NCI-H2196 treated with DMSO at 0.1 percent for 48 hours (cell line): Measurements from ENCODE around the gene TYW1B.
"Not testable (repeated sequence)": the region's sequence is repeated elsewhere in the genome, so short reads cannot be mapped to it uniquely, and the experiment has no call there.

Source experiments
- DNase-seq: peaks from one replicate; lab custom pipeline; 2025; ENCODE audit not compliant: unreplicated experiment; lab: John Stamatoyannopoulos, UW

The TYW1B gene

GRCh38 chr7:72827839-72828591, at the start of gene TYW1B:
Gene TYW1B, minus strand, starts transcription at chr7:72828200. Its CDS starts 125 bp downstream, at chr7:72828075.
- peak; percentile 89 for DNase-seq

DNA sequence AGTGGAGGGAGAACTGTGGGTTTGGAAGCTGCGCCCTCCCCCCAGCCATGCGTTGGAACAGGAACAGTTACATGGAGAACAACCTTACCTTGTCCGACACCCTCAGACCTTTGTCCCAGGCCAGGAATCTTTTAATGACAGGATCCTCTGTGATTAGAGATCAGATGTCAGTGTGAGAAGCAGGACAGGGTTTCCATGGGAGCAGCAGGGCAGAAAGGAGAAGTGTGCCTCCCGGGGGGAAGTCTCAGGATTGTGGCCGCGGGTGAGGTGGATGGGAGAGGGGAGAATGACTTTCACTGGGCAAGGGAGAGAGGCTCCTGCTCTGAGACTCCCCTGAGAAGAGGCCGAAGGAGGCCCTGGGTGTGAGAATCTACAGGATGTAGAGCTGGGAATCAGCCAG, 39.6 kb upstream of the TYW1B start:
- DNase-seq: not testable (repeated sequence)

- not testable (repeated sequence) for DNase-seq
Observed at GRCh38 chr7:72858846-72859400, 30.9 kb upstream of the TYW1B start.

GRCh38 chr7:72857925-72858324, 29.9 kb upstream of the TYW1B start:
- DNase-seq: not testable (repeated sequence)

DNA sequence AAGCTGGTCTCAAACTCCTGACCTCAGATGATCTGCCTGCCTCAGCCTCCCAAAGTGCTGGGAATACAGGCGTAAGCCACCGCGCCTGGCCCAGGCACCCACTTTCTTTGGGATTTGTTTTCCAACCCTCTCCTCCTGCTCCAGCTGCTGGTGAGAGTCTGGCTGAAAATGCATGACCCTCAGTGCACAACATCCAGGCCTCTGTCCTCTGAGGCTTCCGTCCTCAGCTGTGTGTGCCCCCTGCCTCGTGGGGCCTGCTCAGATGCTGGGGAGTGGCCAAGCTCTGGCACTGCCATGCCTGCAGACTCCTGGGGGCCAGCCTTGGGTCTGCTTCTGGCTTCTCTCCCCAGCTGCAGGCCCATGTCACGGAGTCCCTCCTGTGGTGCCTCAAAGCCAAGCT, 27.3 kb upstream of the TYW1B start:
- not testable (repeated sequence) for DNase-seq

DNA sequence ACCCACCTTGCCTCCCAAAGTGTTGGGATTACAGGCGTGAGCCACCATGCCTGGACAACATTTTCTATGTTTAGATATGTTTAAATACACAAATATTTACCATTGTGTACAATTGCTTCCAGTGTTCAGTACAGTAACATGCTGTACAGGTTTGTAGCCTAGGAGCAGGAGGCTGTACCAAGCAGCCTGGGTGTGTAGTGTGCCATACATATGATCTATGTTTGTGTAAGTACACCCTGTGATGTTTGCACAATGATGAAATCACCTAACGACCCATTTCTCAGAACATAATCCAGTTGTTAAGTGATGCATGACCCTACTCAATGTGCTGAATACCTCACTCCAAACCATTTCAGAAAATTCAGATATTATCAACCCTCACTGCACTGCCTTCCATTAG, 24.9 kb upstream of the TYW1B start:
- not testable (repeated sequence) for DNase-seq

GRCh38 chr7:72850746-72851145, 22.7 kb upstream of the TYW1B start:
- DNase-seq: not testable (repeated sequence)

GRCh38 chr7:72844146-72844545, 16.1 kb upstream of the TYW1B start:
- not testable (repeated sequence) for DNase-seq

DNA sequence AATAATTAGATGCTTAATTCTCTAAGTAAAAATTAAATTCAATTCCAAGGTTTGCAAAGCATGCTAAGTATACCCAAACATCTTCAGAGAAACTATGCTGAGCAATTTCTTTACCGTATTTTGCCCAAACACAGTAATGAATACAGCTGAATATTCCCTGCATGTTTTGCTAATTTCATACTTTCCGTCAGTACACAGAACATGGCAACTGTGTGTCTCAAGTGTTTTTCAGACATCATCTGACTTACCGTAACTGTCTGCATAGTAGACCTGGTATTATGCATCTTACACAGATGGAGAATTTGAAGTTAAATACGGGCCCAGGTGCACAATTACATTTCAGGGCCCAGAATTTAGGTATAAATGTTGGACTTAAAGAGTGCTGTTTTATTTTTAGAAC, 15.2 kb upstream of the TYW1B start:
- DNase-seq: not testable (repeated sequence)

DNA sequence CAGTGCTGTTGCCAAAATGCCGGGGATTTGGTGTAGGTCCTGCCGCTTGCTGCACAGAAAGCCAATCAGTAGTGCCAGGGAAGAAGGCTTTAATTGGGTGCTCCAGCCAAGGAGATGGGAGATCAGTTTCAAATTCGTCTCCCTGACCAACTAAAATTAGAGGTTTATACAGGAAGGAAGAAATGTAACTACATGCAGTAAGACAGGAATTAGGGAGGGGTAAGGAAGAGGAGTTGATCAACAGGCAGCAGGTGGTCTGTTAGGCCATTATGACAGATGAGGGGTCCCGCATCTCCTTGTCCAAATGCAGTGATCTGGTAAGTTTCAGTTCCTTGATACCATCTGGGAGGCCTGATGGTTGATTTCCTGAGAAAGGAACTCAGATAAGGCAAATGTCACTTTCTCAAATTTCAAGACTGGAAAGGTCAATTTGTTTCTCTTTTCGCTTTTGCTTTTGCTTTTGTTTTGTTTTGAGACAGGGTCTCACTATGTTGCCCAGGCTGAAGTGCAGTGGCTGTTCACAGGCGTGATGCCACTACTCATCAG, 13.0 kb upstream of the TYW1B start:
- not testable (repeated sequence) for DNase-seq

- DNase-seq: not testable (repeated sequence)
Observed at GRCh38 chr7:72838315-72838714, 10.3 kb upstream of the TYW1B start.

DNA sequence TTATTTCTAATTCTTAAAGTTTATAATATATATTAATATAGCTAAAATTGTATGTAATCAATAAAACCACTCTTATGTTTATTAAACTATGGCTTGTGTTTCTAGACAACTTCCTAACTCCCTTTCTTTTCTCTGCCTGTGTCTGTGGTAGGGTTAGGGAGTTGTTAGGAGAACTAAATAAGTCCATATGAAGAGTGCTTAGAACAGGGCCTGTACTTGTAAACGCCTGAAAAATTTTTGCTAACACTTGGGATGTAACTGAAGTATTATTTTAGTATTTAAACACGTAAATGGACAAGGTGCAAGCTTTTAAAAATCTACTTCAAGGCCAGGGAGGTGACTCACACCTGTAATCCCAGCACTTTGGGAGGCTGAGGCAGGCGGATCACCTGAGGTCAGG, 9.3 kb upstream of the TYW1B start:
- not testable (repeated sequence) for DNase-seq

DNA sequence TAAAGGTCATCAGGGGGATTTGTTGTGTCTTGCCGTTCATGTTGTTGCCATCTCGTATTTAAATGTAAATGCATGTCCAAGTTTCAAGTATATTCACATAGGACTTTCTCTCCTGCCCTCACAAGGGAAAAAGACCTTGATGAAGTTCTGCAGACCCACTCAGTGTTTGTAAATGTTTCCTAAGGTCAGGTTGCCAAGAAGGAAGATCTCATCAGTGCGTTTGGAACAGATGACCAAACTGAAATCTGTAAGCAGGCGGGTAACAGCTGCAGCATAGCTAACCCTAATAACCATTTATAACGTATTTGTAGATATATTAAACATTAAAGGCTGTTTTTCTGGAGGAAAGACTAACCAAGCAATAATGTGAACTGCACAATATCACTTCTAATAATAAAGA, 2.6 kb upstream of the TYW1B start:
- DNase-seq: not testable (repeated sequence)

DNA sequence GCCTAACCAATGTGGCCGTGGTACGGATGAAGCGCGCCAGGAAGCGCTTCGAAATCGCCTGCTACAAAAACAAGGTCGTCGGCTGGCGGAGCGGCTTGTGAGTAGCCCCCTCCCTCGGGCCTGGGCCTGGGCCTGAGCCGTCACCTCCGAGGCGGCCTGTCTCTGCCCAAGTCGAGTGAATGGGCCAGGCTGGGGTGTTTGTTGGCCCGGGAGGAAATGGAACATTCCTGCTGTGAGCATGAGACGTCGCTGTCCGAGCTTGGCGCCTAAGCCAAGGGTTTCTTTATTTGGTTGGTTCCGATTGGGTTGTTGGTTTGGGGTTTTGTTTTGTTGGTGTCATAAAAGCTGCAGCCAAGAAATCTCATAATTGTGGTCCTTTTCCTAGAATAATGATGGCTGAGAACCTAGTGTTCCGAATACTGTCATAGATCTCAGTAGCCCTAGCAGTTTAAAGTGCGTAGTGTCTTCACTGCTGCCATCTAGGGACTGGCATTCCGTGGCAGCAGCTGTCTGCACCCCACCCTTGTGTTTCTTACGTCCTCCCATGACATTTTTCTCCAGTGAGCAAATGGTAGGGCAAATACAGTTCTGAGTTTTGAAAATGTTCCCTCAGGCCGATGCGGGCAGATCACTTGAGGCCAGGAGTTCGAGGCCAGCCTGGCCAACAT, 1.8 kb upstream of the TYW1B start:
- not testable (repeated sequence) for DNase-seq

- DNase-seq: peak; percentile 93
Observed at GRCh38 chr7:72829291-72829686, 1.3 kb upstream of the TYW1B start.

- DNase-seq: not testable (repeated sequence)
Observed at GRCh38 chr7:72823765-72824732, 4.0 kb downstream of the TYW1B start.

DNA sequence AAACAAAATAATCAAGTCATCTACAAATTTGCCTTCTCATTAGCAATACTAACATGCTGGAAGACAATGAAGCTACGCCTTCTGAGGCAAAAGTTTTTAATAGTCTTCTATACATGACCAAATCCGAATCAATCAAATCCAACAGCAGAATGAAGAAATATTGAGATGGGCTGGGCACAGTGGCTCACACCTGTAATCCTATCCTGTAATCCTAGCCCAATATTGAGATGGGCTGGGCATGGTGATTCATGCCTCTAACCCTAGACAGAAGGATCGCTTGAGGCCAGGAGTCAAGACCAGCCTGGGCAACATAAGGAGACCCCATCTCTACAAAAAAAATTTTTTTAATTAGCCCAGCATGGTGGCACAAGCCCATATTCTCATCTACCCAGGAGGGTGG, 5.5 kb downstream of the TYW1B start:
- not testable (repeated sequence) for DNase-seq

- DNase-seq: not testable (repeated sequence)
Observed at GRCh38 chr7:72818663-72819361, 9.2 kb downstream of the TYW1B start.

- not testable (repeated sequence) for DNase-seq
Observed at GRCh38 chr7:72817661-72818060, 10.3 kb downstream of the TYW1B start.
